HG02943 (cell line): Measurements from ENCODE around the gene SHF.
"Not testable (repeated sequence)": the region's sequence is repeated elsewhere in the genome, so short reads cannot be mapped to it uniquely, and the experiment has no call there.

Source experiments
- ATAC-seq: cut with Tn5 transposase; IDR thresholded peaks from one replicate; pipeline ENCODE4 v1.9.1; 2021; ENCODE audit warnings: mild to moderate bottlenecking, low read depth, moderate library complexity; ENCODE audit not compliant: unreplicated experiment

SHF gene, protein sequence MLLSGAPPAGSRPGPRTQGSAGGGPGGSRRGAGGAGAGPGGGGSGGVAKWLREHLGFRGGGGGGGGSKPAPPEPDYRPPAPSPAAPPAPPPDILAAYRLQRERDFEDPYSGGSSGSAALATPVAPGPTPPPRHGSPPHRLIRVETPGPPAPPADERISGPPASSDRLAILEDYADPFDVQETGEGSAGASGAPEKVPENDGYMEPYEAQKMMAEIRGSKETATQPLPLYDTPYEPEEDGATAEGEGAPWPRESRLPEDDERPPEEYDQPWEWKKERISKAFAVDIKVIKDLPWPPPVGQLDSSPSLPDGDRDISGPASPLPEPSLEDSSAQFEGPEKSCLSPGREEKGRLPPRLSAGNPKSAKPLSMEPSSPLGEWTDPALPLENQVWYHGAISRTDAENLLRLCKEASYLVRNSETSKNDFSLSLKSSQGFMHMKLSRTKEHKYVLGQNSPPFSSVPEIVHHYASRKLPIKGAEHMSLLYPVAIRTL

DNA sequence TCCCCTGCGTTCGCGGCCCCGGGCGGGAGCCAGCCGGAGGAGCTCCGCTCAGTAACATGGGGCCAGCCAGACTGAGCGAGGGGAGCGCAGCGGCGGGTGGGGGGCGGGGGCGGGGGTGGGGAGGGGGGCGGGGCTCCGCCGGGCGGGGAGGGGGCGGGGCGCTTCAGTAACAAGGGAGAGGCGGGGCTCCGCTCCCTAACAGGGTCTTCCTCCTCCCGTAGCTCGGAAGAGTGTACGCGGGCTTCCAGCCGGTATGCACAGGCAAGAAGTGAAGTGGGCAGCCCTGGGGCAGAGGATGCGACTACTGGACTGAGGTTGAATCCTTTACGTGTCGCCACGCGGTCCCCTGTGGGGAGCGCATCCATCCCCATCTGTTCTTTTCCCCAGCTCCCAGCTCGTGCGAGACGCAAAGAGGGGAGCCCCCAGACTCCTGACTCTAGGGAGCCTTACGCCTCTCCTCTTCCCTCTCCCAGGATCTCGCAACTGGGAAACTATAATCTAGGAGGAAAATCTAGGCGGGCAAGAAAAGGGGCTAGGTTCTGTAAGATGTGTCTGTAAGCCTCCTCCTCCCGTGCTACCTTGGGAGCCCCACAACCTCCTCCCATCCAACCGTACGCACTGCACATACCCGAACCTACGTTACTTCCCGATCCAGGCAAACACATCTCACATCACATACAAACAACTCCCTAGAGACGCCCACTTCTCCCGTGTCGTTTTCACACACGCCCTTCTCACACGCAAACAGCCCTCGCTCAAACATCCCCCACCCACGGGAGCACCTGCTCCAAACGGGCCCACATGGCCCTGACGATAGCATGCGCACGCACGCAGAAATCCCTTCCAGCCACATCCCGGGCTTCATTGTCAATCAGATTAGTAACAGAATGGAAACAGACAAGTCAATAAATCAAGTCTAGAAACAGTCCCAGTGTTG is at the start of gene SHF:
Gene SHF, minus strand, starts transcription at position 73 of the 937 bp plus-strand sequence. Its CDS starts 15 bp downstream, at position 58.
- ATAC-seq: no peak

DNA sequence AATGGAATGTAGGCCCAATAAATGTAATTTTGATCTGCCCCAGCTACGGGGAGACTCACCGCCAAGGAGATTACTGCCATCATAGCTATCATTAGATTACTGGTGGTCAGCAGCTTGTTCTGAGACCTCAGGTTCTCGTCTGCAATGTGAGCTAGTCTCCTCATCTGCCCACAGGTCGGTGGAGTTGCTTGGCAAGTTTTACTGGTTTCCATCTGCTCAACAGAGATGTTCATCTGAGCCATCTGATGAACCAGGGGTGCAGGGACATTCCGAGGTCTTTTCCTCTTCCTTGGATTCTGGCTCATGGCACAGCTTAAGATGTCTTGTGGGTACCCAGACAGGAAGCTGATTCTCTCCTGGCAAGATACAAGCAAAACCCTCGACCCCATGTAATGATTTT is 49.0 kb upstream of the SHF start:
- not testable (repeated sequence) for ATAC-seq

DNA sequence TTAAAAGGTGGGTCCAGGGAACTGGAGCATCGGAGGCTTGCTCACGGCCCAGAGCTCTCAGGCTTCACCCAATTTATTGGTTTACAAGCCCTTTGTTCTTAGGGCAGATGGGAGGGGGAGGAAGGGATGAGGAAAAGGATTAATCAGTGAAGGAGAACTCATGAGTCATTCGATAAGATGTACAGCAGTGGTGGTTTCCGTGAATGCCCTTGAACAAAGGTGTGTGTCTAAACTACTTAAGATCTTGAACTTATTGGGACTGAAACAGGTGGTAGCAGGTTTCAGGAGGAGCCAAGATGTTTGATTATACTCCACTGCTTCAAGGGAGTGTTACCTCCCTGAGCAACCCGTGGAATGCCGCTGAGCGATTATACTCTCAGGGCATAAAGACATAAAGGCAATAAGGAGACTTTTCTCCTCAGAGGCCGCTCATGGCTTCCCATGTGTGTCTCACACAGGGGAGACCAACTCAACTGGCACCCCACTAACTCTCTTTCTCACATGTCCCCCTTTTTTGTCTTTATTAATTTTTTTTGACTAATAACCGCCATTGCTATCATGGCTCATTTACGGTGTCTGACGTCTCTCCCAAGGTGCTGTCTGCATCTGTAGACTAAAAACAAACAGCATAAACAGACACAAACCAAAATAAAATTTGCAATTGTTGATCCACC is 46.9 kb upstream of the SHF start:
- ATAC-seq: no peak

DNA sequence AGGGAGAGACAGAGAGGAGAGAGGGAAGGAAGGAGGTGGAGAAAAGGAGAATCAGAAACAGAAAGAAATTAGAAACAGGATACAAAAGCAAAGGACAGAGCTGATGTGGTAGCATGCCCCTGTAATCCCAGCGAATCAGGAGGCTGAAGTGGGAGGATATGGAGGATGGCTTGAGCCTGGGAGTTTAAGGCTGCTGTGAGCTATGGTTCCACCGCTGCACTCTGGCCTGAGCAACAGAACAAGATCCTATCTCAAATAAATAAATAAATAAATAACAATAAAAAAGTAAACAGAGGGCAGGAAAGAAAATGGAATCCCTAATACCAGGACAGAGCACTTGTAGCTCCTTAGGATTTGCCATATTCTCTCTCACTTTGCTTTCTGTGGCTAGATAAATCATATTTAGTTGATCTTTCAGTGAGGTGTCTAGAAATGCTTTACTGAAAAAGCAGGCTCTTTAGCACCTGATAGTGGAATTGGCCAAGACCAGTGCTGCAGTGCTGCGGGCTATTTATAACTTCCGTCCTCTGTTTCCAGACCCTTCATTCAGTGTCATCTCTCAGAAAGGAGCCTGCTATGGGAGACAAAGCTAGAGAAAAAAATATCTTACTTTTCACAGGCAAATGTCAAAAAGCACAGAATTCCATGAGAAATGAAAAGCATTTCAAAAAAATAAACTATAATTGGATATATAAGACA is 44.2 kb upstream of the SHF start:
- no peak for ATAC-seq

DNA sequence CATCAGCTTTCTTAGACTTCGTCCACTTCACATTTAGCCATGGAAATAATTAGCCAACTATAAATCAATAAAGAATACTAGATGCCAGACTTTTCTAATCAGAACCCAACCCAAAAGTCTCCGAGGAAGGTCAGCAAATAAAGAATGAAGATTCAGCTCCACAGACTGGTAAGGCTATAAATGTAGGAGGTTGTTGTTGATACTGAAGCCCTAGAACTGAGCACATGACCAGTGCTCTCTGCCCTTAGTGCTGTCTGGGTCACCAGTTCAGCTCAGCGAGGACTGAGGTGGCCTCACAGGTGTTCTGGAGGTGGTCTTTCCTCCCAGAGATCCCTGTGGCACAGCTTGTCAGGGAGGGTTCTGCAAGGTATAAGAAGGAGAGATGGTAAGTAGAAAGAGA is 43.4 kb upstream of the SHF start:
- ATAC-seq: no peak

DNA sequence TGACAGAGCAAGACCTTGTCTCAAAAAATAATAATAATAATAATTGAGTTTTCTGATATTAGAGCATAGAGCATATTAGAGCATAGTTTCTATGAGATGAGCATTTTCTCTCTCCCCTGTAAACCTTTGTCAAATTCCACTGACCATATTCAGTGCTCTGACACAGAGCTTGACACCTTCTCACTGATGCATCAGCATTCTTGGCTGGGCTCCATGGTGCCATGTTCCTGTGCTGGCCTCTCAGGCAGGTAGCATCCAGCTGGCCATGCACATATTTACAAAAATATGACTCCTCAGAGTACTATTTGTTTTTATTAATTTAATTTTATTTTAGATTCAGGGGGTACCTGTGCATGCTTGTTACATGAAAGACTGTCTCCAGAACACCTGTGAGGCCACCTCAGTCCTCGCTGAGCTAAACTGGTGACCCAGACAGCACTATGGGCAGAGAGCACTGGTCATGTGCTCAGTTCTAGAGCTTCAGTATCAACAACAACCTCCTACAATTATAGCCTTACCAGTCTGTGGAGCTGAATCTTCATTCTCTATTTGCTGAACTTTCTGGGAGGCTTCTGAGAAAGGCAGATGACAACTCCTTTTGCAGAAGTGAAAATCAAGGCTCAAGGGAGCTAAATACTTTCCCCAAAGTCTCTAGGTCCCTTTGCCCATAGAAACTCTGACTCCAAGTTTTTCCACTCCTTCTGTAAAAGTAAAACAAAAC is 42.6 kb upstream of the SHF start:
- ATAC-seq: no peak

DNA sequence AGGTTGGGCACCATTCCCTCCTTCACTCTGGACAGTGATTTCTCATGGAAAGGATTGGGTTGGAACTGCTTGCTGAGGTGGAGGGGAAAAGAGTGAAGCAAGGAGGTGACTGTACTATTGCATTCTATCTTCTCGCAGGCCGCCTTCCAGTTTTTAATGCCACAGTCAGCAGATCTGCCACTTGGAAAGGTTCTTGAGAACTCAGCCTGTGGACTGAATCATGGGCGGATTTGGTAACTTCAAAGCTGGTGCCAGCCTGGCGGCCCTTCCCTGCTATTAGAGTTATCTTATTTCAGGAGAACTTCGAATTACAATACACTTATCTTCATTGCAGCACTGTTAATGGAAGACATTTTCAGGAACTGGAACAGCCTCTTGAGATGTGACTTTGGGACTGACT is 41.2 kb upstream of the SHF start:
- no peak for ATAC-seq

DNA sequence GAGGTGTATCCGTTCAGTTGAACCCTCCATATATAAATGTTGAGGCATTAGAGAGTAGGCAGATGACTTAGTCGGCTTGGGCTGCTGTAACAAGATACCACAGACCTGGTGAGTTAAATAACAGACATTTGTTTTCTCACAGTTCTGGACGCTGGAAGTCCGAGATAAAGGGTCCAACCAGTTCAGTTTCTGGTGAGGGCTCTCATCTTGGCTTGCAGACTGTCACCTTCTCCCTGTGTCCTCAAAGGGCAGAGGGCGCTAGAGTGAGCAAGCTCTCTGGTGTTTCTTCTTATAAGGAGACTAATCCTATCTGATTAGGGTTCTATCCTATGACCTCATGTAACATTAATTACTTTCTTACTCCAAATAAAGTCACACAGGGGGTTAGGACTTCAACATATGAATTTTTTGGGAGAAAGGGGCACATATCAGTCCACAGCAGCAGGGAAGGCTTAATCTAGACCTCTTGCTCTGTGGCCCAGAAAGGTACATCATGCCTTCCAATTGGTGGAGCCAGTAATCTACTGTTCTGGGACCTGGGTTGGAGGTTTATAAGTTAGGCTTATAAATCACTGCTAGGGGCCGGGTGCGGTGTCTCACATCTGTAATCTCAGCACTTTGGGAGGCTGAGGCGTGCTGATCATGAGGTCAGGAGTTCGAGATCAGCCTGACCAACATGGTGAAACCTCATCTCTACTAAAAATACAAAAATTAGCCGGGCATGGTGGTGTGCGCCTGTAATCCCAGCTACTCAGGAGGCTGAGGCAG is 37.9 kb upstream of the SHF start:
- no peak for ATAC-seq

DNA sequence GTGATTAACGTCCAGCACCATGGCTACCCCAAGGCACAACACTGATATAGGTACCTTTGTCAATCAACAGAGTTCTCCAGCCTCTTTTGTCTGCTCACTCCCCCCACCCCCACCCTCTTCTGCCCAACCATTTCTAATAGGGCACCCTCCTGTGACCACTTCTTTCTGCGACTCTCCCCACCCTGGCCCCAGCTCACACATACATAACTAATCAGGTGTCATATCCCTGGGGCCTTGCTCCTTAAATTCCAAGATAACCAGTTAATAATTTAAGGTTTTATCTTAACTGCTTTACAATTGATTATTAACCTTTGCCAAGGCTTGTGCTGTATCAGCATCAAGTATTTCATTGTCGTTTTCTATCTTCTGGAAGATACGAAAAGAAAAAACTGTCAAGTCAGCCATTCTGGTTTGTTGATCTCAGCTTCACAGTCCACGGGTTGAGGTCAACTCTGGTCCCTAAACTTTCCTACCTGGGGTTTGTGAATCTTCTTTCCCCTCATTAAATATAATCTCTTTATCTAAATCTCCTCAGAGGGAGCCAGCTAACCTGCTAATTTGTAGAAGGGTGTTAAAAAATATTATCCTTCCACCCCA is 37.0 kb upstream of the SHF start:
- ATAC-seq: no peak

DNA sequence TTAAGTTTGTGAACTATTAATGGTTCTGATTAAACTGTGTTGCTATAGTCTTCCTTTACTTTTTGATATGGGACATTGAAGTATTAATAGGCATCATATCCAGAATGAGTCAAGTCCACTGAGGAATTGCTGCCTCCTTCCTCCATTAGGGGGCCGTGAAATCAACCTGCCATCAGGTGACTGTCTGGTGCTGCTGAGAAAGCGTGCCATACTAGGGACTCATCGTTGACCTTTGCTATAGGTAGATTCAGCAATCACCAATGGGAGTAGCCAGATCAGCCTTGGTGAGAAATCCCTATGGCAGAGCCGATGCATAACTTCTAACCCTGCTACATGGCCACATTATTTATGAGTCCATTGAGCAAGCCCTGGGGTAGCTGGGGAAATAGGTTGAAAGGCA is 34.2 kb upstream of the SHF start:
- no peak for ATAC-seq

DNA sequence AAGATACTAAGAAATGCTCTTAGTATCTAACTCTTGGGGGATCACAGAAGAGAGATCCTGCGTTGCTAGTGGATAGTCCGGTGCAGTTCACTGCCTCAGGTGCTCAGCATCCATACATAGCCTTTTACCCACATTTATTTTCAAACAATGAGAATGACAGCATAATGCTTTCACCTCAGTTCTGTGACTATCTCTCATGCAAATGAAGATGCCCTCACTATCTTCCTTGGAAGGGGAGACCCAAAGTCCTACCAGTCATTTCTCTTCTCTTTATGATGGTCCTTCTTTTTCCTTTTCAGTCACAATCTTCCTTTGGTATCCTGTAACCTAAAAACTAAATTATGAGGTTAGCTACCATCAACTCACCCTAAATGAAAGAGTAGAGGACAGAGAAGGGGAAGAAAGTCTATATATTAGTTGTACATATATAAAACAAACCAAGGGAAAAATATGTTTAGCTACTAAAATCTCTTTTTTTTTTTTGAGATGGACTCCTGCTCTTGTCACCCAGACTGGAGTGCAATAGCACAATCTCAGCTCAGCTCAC is 33.4 kb upstream of the SHF start:
- no peak for ATAC-seq

DNA sequence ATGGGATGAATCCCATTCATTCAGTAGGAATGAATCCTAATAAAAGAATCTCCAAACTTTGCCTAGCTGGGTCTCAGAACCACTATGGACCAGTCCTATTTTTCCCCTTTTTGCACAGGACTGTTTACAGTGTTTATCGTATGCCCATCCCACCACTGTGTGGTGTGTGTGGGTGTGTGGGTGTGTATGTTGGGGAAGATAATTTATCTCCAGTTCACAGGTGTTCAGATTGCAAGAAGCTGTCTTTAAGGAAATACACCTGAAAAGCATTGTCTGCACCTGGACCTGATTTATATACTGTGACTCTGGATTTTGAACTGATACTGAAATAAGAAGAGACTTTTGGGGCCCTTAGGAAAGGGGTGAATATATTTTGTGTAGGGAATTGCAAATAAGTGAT is 24.7 kb upstream of the SHF start:
- ATAC-seq: no peak

DNA sequence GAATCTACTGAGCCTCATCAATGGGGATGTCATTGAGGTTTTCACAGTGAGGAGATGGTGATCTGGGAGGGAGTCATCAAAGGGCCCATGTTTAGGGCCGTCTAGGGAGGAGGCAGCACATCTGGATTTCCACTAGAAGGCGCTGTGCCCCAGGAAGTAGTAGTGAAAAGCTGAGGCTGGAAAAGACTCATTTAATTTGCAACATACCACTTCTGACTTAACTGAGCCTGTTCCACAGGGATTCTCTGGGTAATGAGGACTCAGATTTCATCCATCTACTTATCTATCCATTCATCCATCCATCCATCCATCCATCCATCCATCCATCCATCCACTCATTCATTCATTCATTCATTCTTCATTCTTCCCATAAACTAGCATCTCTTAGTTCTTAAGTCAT is 17.4 kb upstream of the SHF start:
- ATAC-seq: no peak

DNA sequence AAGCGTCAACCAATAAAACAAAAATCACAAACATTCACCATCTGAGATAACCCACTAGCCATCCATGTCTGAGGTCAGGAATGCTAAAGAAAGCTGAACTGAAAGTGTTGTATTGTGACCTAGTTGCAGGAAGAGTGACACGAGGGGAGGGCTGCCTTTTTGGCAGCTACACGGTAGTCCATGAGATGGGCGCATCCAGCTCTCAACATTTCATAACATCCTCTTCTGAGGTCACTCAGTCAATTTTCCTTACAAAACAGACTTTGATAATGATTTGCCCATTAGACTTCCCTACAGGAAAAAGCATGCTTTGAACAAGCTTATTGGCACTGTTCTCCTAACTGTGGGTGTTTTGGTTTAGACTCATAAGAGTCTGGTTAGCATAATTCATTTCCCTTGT is 15.4 kb upstream of the SHF start:
- no peak for ATAC-seq

DNA sequence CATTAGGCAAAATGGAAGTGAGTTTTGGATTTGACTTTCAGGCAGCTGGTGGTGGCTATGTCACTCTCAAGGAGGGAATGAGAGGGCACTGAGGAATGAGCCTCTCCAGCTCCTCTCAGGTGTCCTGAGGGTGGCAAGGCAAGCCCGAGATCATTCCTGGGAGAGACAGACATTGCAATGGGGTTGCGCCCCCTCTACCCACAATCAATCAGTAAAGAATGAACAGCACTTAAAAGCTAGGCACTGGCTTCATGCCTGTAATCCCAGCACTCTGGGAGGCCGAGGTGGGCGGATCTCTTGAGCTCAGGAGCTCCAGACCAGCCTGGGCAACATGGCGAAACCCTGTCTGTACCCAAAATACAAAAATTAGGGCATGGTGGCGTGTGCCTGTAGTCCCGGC is 14.1 kb upstream of the SHF start:
- no peak for ATAC-seq

DNA sequence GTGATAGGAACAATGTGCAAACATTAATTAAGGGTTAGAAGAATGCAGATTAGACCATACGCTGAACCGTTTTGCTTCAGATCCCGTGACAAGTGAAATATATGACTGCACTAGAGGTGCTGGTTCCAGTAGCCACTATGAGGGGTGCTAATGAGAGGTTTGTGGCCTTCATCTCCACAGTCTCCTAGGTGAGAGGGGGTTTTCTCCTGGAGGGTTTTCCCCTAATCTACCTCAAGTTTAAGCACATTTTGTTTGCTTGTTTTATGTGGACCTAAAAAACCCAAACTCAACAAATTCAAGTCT is 13.7 kb upstream of the SHF start:
- ATAC-seq: no peak

DNA sequence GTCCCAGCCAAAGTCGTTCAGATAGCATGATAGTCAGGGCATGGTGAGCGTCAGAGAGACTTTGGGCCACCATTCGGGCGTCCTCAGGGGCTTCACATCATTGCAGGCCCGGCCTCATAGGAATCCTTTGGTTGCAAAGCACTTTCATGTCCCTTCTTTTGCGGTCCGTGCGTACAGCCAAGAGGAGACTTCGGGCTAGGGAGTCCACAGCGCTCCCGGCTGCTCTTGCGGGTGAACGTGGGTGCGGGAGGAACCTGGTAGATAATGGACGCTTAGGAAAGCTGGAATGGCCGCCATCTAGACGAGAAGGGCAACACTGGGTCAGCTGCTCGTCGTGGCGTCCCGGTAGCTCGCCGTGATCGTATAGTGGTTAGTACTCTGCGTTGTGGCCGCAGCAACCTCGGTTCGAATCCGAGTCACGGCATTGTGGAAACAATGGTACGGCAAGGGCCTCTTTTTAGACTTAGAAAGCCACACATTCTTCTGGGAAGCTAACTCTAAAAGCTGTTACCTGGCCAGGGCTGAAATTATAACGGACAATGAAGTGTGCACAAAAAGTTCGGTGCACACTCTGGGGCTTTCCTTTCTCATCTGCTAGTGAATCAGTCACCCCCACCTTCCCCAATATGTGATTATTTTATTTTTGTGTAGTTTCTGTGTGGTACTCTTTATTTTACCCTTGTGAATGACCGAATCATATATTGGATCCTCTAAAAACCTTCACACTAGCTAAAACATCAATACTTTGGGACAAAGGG is 13.2 kb upstream of the SHF start:
- peak; percentile 4 for ATAC-seq
